ENCODE results near the gene ARL6IP4.

DNA sequence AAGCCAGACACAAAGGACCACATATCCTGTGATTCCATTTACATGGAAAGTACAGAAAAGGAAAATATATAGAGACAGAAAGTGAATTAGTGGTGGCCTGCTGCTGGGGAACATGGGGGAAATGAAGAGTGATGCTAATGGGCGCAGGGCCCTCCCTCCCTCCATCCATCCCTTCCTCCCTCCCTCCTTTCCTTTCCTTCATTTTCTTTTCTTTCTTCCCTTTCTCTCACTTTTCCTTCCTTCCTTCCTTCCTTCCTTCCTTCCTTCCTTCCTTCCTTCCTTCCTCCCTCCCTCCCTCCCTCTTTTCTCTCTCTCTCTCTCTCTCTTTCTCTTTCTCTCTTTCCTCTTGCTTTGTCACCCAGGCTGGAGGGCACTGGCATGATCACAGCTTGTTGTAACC is 37.3 kb downstream of the ARL6IP4 start:
- TF ChIP-seq POLR2AphosphoS5 (IDR thresholded peaks at IDR 0.05) (no peak), POLR2A (IDR thresholded peaks at IDR 0.05) (no peak), EP300 (IDR thresholded peaks at IDR 0.05) (no peak)
